GM18873 (cell line): ENCODE results near the gene AP3D1.
A peak's percentile ranks its signal among the peaks of the same experiment; 100 is the strongest.
"Not testable (repeated sequence)": the region's sequence is repeated elsewhere in the genome, so short reads cannot be mapped to it uniquely, and the experiment has no call there.

ENCODE experiments used
- ATAC-seq: cut with Tn5 transposase; IDR thresholded peaks from one replicate; pipeline ENCODE4 v1.9.1; 2021; ENCODE audit warnings: mild to moderate bottlenecking, moderate library complexity, moderate number of reproducible peaks; ENCODE audit not compliant: unreplicated experiment, low FRiP score

AP3D1 gene

DNA sequence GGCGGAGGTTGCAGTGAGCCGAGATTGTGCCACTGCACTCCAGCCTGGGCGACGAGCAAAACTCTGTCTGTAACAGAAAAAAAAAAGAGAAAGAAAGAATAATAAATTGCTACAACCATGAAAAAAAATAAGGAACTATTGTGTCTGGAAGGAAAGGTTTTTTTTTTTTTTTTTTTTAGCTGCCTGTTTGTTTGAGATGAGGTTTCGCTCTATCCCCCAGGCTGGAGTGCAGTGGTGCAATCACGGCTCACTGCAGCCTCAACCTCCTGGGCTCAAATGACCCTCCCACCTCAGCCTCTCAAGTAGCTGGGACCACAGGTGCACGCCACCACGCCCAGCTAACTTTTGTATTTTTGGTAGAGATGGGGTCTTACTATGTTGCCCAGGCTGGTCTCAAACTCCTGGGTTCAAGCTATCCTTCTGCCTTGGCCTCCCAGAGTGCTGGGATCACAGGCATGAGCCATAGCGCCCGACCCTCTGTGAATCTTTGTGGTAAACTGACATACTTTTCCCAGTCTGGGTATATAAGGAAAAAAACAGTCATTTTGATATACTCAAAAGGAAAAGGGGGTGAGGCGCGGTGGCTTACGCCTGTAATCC is 59.3 kb downstream of the AP3D1 start:
- ATAC-seq: not testable (repeated sequence)

DNA sequence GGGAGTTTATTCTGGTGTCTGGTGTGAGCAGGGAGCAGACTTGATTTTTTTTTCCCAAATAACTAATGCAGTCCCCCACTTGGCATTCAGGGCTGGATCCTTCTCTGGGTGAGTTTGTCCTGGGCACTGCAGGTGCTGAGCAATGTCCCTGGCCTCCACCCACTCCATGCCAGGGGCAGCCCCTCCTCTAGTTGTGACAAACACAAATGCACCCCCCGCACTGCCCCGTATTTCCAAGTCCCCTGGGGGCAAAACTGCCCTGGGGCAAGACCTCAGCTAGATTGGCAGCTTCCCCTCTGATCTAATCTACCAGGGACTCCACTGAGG is 61.7 kb downstream of the AP3D1 start:
- ATAC-seq: no peak

DNA sequence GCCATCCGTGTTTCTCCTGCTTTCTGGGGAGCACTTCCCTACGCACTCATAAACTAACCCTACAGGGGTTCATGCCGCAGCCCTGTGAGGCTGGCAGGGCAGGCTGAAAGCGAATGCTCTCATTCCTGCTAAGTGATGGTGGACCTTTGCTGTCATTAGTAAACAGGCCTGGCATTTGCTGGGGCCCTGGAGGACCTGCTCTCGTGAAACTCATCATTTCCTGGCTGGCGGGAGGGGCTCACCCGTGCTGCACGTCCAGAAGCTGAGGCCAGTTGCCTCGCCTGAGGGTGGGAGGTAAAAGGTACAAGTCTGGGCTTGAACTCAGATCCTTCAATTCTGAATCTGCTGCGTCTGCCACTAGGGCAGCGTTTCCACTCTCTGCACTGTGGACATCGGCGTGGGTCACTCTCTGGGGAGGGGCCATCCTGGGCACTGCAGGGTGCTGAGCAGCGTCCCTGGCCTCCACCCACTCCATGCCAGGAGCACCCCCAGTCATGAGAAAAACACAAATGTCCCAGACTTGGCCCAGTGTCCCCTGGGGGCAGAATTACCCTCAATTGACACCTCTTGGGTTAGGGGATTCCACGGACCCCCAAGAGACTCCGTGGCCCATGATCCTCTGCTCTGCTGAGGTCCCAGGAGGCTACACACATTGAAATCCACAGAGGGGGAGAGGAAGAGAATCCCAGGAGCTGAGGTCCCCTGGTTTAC is 62.2 kb downstream of the AP3D1 start:
- ATAC-seq: no peak

DNA sequence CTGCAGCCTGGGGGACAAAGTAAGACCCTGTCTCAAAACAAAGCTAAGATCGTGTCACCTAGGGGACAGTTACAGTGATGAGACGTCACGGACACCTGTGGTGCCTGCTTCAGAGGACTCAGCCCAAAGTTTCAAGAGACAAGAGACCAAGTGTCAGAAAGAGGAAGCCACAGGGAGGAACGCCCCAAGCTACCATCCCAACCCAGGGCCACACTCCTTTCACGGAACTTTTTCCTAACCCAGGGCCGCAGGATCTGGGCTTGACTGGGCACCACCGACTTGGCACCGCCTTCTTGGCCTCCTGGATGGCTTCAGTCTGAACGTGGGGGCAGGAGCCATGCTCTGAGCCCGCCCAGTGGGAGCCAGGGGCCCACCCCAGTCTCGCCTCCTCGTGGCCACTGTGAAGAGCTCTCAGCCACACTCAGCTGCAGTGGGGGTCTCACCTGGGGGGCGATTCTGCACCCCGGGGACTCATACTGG is 63.7 kb downstream of the AP3D1 start:
- peak; percentile 17 for ATAC-seq

DNA sequence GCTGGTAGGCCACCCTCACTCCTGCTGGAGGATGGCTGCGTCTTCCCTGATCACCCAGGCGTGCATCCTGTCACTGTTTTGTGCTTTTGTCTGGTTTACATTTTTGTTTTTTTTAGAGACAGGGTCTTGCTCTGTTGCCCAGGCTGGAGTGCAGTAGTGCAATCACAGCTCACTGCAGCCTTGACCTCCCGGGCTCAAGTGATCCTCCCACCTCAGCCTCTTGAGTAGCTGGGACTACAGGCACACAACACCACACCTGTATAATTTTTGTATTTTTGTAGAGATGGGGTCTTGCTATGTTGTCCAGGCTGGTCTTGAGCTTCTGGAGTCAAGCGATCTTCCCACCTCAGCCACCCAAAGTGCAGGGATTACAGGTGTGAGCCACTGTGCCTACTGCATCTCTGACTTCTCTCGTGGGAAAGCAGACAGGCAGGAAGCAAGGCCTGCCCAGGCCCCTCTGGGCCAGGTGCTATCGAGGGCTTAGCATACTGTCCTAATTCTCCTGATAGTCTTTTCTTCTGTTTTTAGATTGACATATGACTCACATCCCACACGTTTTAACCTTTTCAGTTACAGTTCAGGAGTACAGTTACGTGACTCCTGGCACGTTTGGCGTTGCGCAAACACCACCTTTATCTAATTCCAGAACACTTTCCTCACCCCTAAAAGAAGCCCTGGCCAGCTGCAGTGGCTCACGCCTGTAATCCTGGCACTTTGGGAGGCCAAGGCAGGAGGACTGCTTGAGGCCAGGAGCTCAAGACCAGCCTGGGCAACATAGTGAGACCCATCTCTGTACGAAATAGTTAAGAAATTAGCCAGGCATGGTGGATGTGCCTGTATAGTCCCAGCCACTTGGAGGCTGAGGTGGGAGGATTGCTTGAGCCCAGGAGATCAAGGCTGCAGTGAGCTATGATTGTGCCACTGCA is 64.4 kb downstream of the AP3D1 start:
- peak; percentile 22 for ATAC-seq

DNA sequence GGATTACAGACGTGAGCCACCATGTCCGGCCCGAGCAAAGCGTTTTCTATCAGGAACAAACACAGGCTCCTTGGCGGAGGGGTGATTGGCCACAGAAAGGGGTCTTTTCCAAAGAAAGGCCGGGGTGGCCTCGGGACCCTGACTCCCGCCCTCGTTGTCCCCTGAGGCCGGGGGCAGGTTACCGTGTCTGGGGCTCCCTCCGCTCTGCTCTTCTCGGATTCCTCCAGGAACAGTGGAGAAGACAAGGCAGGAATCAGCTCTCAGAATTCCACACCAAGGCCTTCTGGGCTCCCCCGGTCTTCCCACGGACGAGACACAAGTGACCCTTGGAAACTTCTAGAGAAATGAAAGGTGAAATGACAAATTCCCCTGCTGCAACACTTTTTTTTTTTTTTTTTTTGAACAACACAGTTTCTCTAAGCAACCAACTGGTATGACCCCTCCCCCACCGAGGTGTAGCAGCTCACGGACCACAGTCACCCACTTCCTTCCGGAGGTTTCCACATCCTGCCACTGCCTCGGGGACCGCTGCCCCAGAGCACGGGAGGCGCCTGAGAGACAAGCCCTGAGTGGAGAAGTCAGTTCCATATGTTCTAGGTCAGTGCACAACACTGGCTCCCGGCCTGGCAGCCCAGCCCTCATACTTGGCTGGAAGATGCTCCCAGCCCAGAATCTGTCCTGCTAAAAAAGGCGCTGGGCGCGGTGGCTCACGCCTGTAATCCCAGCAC is 66.2 kb downstream of the AP3D1 start:
- ATAC-seq: peak; percentile 39

DNA sequence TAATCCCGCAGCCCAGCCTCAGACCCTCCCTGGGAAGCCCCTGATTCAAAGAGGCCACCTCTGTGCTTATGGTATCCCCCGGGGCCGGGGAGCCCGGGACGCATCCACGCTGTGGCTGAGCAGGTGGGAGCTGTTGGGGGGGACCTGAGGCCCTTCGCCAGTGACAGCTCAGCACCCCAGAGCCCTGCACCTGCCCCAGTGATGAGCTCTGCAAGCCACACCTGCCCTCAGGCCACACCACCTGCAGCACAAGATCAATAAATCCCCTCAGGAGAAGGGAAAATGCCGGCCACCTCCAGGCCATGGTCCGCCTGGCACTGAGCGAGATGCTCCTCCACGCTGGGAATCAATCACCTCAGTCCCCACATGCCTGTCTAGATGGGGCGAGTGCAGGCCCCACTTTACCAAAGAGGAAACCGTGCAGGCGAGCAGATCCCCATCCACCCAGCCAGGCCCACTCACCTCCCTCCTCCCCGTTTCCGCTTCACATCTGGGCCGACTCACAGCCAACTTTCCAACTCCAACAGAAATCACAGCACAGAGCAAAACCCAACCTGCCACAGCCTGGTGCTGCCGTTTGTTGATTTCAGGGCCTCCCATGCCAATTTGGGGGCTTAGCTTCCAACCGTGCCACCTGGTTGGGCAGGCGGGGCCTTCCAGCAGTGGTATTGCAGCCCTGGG is 68.1 kb downstream of the AP3D1 start:
- no peak for ATAC-seq

DNA sequence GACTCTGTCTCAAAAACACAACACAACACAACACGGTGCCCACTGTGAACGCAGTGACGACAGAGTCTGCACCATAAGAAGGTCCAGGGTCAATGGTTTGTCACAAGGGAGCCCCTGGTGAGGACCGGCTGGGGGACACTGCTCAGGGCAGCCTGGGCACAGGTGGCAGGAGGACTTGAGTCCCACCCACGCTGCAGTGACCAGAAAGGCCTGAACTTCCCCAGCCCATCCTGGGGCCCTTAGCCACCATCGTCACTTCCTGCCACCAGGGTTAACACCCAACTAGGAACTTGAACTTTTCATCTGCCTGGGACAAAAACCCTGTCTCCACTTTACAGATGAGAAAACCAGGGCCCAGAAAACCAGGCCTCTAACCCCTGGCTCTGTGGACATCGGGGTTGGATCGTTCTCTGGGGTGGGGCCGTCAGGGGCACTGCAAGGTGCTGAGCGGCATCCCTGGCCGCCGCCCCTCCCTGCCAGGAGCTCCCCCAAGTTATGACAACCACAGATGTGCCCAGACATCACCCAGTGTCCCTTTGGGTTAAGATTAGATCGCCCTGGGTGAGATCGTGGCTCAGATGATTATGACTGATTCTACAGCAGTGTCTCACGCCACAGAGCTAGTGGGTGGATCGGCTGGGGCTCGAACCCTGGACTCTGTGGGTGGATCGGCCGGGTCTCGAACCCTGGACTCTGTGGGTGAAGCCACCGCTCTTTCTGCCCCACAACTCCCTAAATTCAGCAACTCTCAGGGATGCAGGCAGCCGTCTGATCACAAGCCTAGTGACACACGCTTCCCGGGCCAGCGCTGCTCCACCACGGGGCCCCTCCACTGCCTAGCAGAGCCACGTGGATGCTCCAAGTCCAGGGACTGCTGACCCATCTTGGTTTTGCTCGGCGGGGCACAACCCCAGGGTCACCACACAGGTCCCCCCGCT is 69.2 kb downstream of the AP3D1 start:
- no peak for ATAC-seq

DNA sequence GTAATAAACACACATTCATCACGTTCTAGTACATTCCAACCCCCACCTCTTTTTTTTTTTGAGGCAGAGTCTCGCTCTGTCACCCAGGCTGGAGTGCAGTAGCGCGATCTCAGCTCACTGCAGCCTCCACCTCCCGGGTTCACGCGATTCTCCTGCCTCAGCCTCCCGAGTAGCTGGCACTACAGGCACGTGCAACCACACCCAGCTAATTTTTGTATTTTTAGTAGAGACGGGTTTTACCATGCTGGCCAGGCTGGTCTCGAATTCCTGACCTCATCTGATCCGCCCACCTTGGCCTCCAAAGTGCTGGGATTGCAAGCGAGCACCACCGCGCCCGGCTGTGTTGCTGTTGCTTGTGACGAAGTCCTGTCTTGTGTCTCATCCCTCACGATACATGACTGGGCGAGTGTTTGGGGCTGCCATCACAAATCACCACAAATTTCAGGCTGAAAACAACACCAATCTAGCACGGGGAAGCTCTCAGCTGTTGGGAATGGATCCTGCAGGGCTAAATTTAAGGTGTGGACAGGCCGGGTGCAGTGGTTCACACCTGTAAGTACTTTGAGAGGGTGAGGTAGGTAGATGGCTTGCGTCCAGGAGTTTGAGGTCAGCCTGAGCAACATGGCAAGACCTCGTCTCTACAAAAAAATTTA is 70.9 kb downstream of the AP3D1 start:
- no peak for ATAC-seq

DNA sequence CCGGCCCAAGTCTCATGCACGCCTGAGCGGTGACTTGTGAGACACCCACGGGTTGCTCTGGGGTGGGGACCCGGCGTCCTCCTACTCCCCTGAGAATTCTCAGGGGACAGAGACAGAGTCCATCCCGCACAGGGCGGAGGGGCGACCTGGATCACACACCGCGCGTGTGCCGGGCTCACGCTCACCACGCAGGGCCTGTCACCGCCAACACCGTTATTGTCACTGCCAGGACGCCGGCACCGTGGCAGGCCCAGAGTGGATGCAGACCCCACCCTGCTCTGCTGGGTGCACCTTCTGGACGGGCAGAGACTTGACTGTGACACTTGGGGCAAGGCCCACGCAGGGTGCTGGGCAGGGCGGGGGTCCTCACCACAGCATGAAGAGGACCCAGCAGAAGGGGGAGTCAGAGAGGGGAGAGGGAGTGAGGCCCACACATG is 71.5 kb downstream of the AP3D1 start:
- no peak for ATAC-seq

DNA sequence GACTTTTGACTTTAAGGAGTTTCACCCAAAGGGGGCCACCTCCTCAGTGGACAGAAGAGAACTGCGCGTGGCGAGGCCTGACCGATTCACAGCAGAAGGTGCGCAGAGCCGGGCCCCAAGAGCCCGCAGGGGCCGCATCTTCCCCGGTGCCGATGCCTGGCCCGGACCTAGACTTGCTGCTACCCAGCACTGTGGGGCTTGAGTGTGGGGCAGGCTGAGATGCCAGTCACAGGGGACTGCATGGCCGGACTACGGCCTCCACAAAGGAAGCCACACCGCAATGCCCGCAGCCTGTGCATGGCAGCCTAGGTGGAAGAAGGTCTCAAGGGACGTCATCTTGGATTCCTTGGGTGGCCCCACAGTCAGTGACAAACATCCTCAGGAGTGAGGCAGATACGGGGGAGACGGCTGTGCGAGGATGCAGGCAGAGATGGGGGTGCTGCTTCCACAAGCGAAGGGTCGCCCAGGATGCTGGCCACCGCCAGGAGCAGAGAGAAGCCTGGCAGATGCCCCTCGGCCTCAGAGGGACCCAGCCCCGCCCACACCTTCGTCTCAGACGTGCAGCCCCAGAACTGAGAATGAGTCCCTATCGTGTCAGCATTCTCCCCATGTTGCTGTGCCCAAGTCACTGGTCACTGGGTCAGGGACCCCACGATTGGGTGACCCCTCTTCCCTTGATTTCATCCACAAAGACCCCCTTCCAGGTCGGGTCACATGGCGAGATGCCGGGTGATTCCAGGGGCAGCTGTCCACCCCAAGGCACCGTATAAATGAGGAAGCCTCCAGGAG is 72.1 kb downstream of the AP3D1 start:
- ATAC-seq: no peak

DNA sequence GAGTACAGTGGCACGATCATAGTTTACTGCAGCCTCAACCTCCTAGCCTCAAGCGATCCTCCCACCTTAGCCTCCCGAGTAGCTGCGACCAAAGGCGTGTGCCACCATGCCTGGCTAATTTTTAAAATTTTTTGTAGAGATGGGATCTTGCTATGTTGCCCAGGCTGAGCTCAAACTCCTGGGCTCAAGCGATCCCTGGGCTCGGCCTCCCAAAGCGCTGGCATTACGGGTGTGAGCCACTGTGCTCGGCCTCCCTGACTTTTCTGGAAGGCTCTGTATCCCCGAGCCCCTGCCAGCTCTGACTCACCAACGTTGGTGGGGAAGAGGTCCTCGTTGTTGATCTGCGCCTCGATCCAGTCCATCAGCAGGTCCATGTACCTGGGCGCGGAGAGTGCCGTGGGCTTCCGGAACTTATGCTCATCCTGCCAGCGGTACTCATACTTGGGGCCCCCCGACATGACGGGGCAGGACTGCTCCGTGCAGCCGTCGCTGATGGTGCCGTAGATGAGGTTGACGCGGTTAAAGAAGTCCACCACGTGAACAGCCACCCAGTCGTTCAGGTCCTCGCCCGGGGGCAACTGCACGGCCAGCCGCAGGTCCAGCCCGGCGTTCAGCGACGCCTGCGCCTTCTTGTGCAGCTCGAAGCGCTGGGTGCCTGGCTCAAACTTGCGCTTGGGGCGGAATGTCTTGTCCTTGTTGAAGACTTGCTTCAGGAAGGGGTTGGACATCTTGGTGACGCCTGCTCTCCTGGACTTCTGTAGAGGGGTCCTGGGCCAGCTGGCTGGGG is 73.3 kb downstream of the AP3D1 start:
- no peak for ATAC-seq

DNA sequence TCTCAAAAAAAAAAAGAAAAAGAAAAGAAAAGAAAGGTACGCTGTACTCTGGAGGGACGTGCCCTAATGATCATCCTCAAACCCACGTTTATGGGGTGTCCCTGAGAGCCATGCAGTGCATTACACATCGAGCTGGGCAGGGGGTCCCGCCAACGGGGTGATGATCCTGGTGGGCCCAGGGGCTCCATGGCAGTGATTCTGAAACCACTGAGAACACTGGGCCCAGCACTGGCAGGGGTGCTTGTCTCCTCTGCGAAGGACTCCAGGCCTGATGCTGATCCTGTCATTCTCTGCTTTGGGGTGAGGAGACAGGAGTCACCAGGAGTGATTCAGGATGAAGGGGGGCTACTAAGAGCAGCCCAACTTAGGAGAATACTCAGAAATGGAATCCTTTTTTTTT is 74.0 kb downstream of the AP3D1 start:
- no peak for ATAC-seq

DNA sequence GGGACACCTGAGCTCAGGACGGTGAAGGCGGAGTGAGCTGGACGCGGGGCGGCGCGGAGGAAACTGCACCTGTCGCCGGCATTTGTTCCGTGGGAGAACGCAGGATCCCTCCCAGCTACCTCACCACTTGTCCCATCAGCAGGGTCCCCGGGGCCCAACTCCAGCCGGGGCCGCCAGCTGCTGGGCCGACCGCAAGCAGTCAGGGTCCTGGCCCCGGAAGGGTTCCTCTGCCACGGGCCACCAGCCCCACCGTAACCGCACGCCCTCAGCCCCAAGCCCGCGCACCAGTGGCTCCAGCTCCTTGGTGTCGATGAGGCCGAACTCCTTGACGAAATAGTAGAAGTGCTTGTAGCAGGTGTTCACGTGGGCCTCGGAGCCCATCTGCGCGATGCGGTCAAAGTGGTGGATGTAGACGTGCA is 74.8 kb downstream of the AP3D1 start:
- ATAC-seq: no peak

DNA sequence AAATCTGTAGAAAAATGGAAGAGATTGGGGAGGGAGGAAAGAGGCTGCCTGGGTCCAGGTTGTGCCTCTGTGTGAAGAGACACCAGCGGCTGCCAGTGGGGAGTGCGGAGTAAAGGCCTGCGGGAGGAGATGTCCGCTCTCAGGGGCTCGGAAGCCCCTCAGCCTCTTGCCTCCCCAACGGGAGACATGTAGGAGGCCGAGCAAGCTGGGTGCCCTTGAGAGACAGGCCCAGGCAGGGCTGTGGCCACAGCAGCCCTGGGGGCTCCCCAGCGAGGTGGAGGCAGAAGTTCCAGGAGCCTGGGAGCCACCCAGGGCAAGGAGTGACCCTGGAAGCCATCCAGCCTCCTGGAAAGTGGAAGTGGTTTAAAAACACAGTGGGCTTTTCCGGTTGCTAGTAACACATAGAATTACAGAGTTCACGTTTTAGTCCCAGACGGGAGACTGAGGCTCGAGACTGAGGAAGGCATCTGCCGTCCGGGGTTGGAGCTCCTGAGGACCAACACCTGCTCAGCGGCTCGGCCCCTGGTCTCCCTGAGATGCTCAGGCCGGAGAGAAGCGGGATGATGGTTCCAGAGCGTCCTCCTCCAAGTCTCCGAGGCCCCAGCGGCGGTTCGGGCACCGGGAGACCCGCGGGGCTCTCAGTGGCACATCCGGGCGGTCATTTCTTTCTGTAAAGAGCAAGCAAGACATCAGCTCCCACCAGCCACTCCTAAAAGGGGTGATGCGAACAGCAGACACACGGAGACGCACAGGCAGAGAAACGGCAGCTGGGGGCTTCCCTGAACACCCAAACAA is 78.4 kb downstream of the AP3D1 start:
- ATAC-seq: no peak

DNA sequence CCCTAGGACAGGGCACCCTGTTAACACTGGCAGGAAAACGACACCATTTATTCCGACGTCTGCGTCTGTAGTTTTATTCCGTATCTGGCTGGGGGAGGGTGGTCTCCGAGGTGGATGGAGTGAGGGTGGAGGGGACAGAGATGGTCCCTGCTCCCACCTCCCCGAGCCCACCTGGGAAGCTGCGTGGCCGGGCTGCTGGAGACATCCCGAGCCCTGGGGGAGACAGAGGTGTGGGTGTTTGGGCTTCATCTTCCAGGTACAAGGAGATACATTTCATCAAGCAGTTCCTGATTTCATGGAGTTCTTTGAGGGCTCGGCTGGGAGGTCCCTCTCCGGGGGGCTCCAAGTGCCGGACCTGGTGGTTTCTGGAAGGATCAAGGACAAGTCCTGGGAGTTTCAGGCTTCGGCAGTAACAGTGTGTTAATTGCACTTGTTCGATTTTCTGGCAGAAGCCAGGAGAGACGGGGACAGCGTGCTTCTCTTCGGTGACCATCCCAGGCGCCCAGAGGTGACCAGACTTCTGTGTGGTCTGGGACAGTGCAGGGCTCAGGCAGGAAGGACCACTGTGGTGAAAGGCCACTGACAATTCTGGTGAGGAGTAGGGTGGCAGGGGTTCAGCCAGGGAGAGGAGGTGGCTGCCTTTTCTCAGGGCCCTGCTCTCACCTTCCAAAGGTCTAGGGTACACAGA is 80.2 kb downstream of the AP3D1 start:
- ATAC-seq: no peak
